NCI-H1436 treated with DMSO at 0.1 percent for 48 hours (cell line): Measurements from ENCODE around the gene CCR8.
"Not testable (repeated sequence)": the region's sequence is repeated elsewhere in the genome, so short reads cannot be mapped to it uniquely, and the experiment has no call there.

Source experiments
- DNase-seq: peaks from one replicate; lab custom pipeline; 2025; lab: John Stamatoyannopoulos, UW

Gene CCR8

GRCh38 chr3:39315420-39315819 is 14.1 kb upstream of the CCR8 start:
- no peak for DNase-seq

GRCh38 chr3:39317571-39318169 is 11.8 kb upstream of the CCR8 start:
- DNase-seq, result no peak

GRCh38 chr3:39318301-39318700 is 11.2 kb upstream of the CCR8 start:
- DNase-seq, result no peak

GRCh38 chr3:39319249-39319648 is 10.3 kb upstream of the CCR8 start:
- no peak for DNase-seq

GRCh38 chr3:39321574-39321983 is 7.9 kb upstream of the CCR8 start:
- not testable (repeated sequence) for DNase-seq

GRCh38 chr3:39322209-39322715 is 7.2 kb upstream of the CCR8 start:
- not testable (repeated sequence) for DNase-seq

GRCh38 chr3:39322936-39323335 is 6.6 kb upstream of the CCR8 start:
- DNase-seq, result no peak

GRCh38 chr3:39323494-39323893 is 6.0 kb upstream of the CCR8 start:
- no peak for DNase-seq

- no peak for DNase-seq
These were observed 4.3 kb upstream of the CCR8 start for GRCh38 chr3:39325236-39325635.

- DNase-seq, result no peak
These were observed 2.3 kb upstream of the CCR8 start for GRCh38 chr3:39327053-39327745.

GRCh38 chr3:39327746-39328349 is 1.7 kb upstream of the CCR8 start:
- DNase-seq, result no peak

- no peak for DNase-seq
These were observed 1.3 kb downstream of the CCR8 start for GRCh38 chr3:39330824-39331223.

- no peak for DNase-seq
These were observed 3.0 kb downstream of the CCR8 start for GRCh38 chr3:39332525-39332924.

- DNase-seq, result no peak
These were observed 4.1 kb downstream of the CCR8 start for GRCh38 chr3:39333607-39334006.

GRCh38 chr3:39334205-39334604 is 4.7 kb downstream of the CCR8 start:
- no peak for DNase-seq

GRCh38 chr3:39338201-39338600 is 8.7 kb downstream of the CCR8 start:
- no peak for DNase-seq

GRCh38 chr3:39339086-39339485 is 9.6 kb downstream of the CCR8 start:
- DNase-seq, result no peak

- DNase-seq, result no peak
These were observed 13.7 kb downstream of the CCR8 start for GRCh38 chr3:39343076-39343717.

- DNase-seq, result no peak
These were observed 14.3 kb downstream of the CCR8 start for GRCh38 chr3:39343760-39344159.

- DNase-seq, result no peak
These were observed 15.3 kb downstream of the CCR8 start for GRCh38 chr3:39344746-39345344.

GRCh38 chr3:39346785-39347585 is 17.5 kb downstream of the CCR8 start:
- no peak for DNase-seq

- DNase-seq, result no peak
These were observed 18.0 kb downstream of the CCR8 start for GRCh38 chr3:39347586-39347876.
